Measurements from ENCODE around the gene SLC35C1.

DNA sequence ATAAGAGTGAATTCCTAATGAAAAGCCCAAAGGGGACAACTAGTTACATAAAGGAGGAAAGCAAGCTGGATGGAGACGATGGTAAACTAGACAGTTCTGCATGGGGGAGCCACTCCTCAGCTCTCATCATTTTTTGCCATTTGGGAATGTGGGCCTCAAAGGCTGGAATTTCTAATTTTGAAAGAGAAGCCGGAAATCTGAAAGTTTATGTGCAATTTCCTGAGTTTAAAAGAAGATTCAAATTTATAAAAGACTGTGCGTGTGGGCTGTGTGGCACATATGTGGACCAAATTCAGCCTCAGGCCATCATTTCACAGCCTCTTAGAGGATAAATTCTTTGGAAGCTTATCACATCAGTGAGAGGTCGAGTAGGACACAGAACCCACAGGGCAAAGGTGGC lies 24.0 kb downstream of the SLC35C1 start:
- TF ChIP-seq, protein P1, sequence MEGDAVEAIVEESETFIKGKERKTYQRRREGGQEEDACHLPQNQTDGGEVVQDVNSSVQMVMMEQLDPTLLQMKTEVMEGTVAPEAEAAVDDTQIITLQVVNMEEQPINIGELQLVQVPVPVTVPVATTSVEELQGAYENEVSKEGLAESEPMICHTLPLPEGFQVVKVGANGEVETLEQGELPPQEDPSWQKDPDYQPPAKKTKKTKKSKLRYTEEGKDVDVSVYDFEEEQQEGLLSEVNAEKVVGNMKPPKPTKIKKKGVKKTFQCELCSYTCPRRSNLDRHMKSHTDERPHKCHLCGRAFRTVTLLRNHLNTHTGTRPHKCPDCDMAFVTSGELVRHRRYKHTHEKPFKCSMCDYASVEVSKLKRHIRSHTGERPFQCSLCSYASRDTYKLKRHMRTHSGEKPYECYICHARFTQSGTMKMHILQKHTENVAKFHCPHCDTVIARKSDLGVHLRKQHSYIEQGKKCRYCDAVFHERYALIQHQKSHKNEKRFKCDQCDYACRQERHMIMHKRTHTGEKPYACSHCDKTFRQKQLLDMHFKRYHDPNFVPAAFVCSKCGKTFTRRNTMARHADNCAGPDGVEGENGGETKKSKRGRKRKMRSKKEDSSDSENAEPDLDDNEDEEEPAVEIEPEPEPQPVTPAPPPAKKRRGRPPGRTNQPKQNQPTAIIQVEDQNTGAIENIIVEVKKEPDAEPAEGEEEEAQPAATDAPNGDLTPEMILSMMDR (IDR thresholded peaks at IDR 0.05): no peak
- no peak for TF ChIP-seq POLR2A (IDR thresholded peaks at IDR 0.05)
